GM12878 (cell line): ENCODE measurements around the gene PRRT1. TPM values are rescaled to one million over a fixed set of nuclear protein-coding genes. Genes with fewer than 3 reads are reported as not detected.
A peak's percentile ranks its signal among the peaks of the same experiment; 100 is the strongest.

Experiments used
- BACH1 ChIP-seq: fragments of 450-650 bp; IDR thresholded peaks from 2 replicates; pipeline ENCODE4 v1.6.1; 2017; ENCODE audit warnings: mild to moderate bottlenecking, borderline replicate concordance
- FOXM1 ChIP-seq: IDR thresholded peaks from 2 replicates; pipeline ENCODE4 v1.6.1; 2012; ENCODE audit warnings: low read depth, mild to moderate bottlenecking, inconsistent platforms, low read length, moderate library complexity
- MEF2B ChIP-seq: fragments of 450-650 bp; IDR thresholded peaks from 2 replicates; pipeline ENCODE4 v1.6.1; 2018; ENCODE audit warnings: mild to moderate bottlenecking, moderate library complexity; ENCODE audit not compliant: partially characterized antibody, poor library complexity, severe bottlenecking
- MYB ChIP-seq: fragments of 150-350 bp; IDR thresholded peaks from 2 replicates; pipeline ENCODE4 v1.6.1; 2014; ENCODE audit warnings: mild to moderate bottlenecking, low read depth, low read length, borderline replicate concordance
- NBN ChIP-seq: fragments of 450-650 bp; IDR thresholded peaks from 2 replicates; pipeline ENCODE4 v1.6.1; 2016
- NFYA ChIP-seq: IDR thresholded peaks from 2 replicates; pipeline ENCODE4 v1.6.1; 2011; ENCODE audit warnings: low read depth, mild to moderate bottlenecking, low read length, improper control_type of control experiment, borderline replicate concordance
- PBX3 ChIP-seq: IDR thresholded peaks from 2 replicates; pipeline ENCODE4 v1.6.1; 2011; ENCODE audit warnings: mild to moderate bottlenecking, low read depth, low read length, moderate library complexity; ENCODE audit not compliant: insufficient replicate concordance
- SKIL ChIP-seq: fragments of 450-650 bp; IDR thresholded peaks from 2 replicates; pipeline ENCODE4 v1.6.1; 2017; ENCODE audit warnings: mild to moderate bottlenecking, low read depth, inconsistent platforms; ENCODE audit not compliant: poor library complexity, severe bottlenecking
- SMAD5 ChIP-seq: IDR thresholded peaks from 2 replicates; pipeline ENCODE4 v1.6.1; 2016; ENCODE audit warnings: antibody characterized with exemption, low read depth
- SMC3 ChIP-seq: IDR thresholded peaks from 2 replicates; pipeline ENCODE4 v1.6.1; 2011; ENCODE audit warnings: low read length, improper control_type of control experiment, borderline replicate concordance
- SREBF2 ChIP-seq: IDR thresholded peaks from 2 replicates; pipeline ENCODE4 v1.6.1; 2012; ENCODE audit warnings: mild to moderate bottlenecking, low read length
- TAF1 ChIP-seq: IDR thresholded peaks from 2 replicates; pipeline ENCODE4 v1.6.1; 2011; ENCODE audit warnings: mild to moderate bottlenecking, low read depth, low read length, borderline replicate concordance
- TCF7 ChIP-seq: IDR thresholded peaks from 2 replicates; pipeline ENCODE4 v1.6.1; 2014; ENCODE audit warnings: antibody characterized with exemption, borderline replicate concordance
- ZBTB40 ChIP-seq: fragments of 450-650 bp; IDR thresholded peaks from 2 replicates; pipeline ENCODE4 v1.6.1; 2016; ENCODE audit warnings: mild to moderate bottlenecking, moderate library complexity, borderline replicate concordance
- polyA plus RNA-seq, 11 experiments: library from polyadenylated mRNA; depleted of rRNA in 4 of 11; unstranded in 6 of 11; stranded (reverse) in 5 of 11; fragments of >200 nt; fragmentation: Nextera tagmentation in 4 of 11; fragmentation: Illumina TruSeq in 1 of 11; extraction: Ambion mirVana in 4 of 11; extraction: Trizol in 1 of 11; gene quantifications; 1 replicate in 1 of 11; 2 replicates in 10 of 11; pipeline versions ENCODE4 v1.2.1 to v1.2.3, GENCODE V29; 2011 to 2016; ENCODE audit warnings: inconsistent platforms in 2 of 11, missing spikeins in 2 of 11, low read depth in 1 of 11
- total RNA-seq, 4 experiments: library from RNA; depleted of rRNA in 3 of 4; stranded (reverse); fragments of >200 nt in 3 of 4; fragmentation: Illumina TruSeq in 1 of 4; extraction: Trizol in 1 of 4; gene quantifications; 2 replicates each; pipeline versions ENCODE4 v1.2.1 to v1.2.3, GENCODE V29; 2013 to 2021
- TF ChIP-seq, protein P1 (sequence below): fragments of 450-650 bp; conservative IDR thresholded peaks from 2 replicates; pipeline ENCODE4 v1.6.1; 2017; ENCODE audit warnings: mild to moderate bottlenecking, moderate library complexity

The PRRT1 gene
- total and polyA plus RNA-seq, 10 of the 15 experiments (the other 5 are each of a cell fraction or from before 2014, with no cell fraction given), result 0.04 to 0.15 (median 0.10) TPM; not detected in 6

GRCh38 chr6:32175711-32176475 lies 24.2 kb upstream of the PRRT1 start, which contains the start of gene AGPAT1 (continued):
- TF ChIP-seq PBX3 (peak; percentile 98), NBN (0 out of 2 replicates have a peak, but pooled peaks have one; percentile 72), NFYA (no peak), TCF7 (no peak), MEF2B (no peak), TAF1 (0 out of 2 replicates have a peak, but pooled peaks have one; percentile 36), ZBTB40 (peak; percentile 88), MYB (no peak), BACH1 (peak; percentile 38; the same call in 1 of the 2 replicates), FOXM1 (no peak), SMC3 (no peak), SMAD5 (no peak; the same call in 1 of the 2 replicates), SREBF2 (no peak), SKIL (no peak)
- TF ChIP-seq, protein P1, sequence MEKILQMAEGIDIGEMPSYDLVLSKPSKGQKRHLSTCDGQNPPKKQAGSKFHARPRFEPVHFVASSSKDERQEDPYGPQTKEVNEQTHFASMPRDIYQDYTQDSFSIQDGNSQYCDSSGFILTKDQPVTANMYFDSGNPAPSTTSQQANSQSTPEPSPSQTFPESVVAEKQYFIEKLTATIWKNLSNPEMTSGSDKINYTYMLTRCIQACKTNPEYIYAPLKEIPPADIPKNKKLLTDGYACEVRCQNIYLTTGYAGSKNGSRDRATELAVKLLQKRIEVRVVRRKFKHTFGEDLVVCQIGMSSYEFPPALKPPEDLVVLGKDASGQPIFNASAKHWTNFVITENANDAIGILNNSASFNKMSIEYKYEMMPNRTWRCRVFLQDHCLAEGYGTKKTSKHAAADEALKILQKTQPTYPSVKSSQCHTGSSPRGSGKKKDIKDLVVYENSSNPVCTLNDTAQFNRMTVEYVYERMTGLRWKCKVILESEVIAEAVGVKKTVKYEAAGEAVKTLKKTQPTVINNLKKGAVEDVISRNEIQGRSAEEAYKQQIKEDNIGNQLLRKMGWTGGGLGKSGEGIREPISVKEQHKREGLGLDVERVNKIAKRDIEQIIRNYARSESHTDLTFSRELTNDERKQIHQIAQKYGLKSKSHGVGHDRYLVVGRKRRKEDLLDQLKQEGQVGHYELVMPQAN, result no peak
